T-helper 1 cell (primary cell): Measurements from ENCODE around the gene OTUD3.
"Not testable (repeated sequence)": the region's sequence is repeated elsewhere in the genome, so short reads cannot be mapped to it uniquely, and the experiment has no call there.

Experiments
- DNase-seq, 5 donors: peaks; one replicate each; pipeline ENCODE4 v3.0.0-alpha.2; 2012 to 2020

Gene OTUD3

DNA sequence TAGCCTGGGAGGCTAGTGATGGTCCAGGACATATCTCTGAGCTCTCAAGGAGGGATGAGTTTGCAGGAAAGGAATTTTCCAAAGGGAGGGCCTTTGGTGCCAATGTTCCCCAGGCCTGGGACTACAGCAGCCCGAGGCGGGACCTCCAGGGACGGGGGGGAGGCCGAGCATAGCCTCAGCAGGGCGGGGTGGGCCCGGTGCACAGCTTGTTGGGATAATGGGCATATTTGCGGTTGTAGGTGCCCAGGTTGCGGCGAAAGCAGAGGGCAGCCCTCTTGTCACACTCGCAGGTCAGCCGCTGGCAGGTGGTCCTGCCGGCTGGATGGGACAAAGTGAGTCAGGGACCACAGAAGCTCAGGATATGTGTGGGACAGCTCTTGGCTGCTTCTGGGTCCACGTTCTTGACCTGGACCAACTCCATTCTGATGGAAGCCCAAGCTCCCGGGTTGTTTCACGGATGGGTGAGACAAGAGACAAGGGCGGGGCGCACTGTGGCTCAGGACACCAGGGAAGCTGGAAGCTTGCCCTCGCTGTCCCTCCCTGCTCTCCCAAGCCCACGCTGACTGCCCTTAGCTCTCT lies 38.0 kb downstream of the OTUD3 start:
- no peak for DNase-seq

DNA sequence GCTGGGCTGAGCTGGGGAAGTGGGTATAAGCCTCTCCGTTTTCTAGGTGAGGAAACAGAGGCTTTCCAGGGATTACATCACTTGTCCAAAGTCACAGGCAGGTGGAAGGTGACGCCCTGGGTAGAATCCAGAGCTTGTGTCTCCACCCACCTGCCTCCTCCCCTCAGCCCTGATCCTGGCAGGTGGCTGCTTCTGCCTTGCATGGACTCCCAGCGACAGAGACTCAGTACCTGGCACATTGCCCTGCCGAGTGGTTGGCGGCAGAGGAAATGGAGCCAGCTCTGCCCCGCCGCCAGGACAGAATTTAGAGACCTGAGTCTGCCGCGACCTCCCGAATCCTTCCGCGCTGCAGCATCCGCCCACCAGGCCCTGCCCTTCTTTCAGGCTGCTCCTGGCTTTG lies 39.1 kb downstream of the OTUD3 start:
- DNase-seq = no peak

DNA sequence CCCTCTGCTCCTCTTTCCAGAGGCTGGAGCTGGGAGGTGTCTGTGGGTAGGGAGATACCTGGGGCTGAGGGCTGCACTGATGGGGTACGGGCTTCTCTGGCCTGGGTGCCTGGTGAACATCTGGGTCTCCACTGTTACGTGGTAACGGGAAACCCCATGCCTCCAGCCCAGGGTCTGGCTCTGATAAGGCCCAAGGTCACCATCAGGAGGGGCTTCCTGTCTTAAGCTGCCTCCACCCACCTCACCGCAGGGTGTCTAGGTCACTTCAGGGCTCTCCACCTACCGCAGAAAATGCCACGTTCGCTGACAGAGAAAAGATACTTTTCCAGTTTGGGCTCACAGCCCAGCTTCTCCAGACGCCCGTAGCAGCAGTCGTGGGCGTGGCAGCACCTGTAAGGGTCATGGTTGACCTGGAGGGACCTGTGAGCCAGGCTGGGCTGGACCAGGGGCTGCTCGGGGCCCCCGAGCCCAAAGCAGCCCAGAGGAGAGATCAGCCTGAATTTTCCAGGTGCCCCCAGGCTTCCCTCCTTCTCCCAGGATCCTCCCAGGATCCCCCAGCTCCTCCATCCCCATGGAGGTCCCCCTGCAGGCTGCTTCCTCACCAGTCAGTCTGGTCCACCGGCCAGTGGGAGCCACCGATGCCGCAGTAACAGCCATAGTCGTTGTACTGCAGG lies 40.0 kb downstream of the OTUD3 start:
- no peak for DNase-seq

DNA sequence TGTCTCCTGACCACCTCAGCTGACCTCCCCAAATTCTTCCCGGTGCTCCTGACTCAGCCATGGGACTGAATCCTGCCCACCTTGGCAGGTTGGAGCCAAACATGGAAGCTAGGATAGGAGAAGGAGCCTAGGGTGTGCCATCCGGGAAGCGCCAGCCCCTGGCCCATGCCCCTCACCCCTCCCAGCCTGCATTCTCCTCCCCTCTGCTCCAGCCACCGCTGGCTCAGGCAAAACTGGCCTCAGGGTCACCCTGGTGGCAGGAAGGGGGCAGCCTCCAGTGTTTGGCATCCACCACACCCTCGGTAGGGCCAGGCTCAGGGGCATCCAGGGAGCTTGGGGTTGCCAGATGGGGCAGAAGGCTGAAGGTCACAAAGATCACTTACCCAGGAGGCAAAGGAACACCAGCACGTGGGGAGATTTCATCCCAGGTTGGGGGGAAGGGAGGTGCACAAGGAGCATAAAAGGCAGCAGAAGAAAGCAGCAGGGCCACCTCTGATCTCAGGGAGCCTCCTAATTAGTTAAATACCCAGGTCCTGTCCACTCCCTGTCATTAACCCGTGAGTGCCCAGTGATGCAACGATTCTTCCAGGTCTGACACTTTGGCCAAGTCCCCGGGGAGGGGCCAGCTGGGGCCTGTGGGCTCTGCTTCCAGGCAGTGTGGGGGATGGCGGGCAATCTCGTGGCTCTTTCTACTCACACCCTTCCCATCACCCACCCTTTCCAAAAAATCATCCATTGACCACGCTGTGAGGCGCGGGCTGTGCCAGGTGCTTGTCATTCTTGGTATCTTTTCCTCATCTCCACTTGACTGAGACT lies 41.1 kb downstream of the OTUD3 start, which contains the start of gene PLA2G2E:
Gene PLA2G2E (minus strand): TSS at position 481 of the 816 bp plus-strand sequence. CDS start 58 bp downstream, at position 423.
- DNase-seq = no peak

DNA sequence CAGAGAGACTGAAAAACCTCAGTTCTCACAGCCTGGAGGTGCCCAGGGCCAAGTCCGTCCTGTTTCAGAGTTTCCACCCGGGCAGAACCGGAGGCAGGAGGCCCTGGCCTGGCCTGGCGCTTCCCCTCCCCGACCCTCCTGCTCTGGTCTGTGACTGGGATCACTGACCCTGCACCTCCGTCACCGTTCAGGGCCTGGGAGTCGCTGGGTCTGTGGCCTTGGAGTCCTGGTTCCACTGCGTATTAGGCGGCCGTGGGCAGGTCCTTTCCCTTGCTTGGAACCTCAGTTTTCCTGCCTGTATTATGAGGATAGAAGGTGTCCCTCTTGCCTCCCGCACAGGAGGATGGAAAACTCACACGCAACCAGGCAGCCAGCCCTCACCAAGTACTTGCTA lies 41.8 kb downstream of the OTUD3 start:
- DNase-seq = no peak

DNA sequence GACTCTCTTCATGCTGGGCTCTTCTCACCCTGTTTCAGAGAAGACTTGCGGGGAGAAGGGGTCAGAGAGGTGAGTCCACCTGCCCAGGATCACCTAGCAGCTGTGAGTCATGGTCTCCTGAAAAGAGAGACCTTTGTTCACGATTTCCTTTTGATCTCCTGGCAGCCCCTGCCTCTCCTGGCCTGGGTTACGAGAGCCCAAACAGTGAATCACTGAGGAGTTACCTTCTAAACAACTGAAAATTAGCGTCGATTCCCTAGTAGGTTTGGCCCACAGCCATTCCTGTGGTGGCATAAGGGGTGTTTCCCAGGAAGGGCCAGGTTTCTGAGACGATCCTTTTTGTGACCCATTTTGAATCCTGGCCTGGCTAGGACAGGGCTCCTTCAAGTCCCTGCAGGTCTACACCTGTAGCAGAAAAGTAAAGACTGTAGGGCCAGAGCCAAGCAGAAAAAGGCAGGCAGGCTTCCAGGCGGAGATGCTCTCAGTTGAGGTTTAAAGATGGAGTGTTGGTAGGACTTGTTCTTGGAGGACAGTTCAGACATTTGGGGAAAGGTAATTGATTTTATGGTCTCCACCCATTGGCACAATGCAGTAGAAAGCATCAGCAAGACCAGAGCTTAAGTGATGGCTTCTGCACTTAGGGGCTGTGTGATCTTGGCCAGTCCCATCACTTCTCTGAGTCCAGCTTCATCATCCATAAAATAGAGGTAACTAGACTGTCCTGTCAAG lies 43.3 kb downstream of the OTUD3 start:
- no peak for DNase-seq

- DNase-seq = no peak
These were observed 44.3 kb downstream of the OTUD3 start for GRCh38 chr1:19926296-19927129.

GRCh38 chr1:19927130-19927421 lies 44.9 kb downstream of the OTUD3 start:
- not testable (repeated sequence) for DNase-seq

- DNase-seq = no peak
These were observed 50.7 kb downstream of the OTUD3 start for GRCh38 chr1:19932866-19933265.

- DNase-seq = no peak
These were observed 52.1 kb downstream of the OTUD3 start for GRCh38 chr1:19934336-19934735.

DNA sequence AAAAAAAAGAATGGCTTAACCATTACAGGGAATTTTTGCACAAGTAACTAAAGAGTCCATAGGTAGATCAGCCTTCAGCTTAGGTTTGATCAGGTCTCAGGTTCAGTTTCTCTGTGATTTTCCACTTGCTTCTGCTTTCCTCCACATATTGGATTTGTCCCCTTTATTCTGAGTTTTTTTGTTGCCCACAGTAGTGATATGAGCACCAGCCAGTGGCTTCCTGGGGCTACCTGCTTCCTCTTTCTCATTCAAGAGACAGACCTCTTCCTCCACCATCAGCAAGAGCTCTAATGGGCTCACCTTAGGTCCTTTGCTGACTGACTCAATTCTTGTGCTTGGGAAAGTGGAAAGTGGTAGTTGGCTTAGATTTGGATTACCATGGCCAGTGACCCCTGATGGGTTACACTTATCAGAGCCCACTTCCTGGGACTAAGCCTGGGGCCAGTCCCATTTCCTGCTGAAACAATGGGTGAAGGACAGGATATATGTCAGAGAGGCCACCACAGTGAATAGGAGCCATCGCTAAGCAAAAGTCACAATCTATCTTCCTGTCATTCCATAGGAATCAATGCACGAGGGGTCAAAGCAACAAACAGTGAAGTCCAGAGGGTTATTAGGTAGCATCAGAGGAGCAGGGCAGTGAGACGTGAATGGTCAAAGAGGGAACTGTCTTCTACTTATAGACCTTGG lies 54.0 kb downstream of the OTUD3 start:
- DNase-seq = no peak

- no peak for DNase-seq
These were observed 56.3 kb downstream of the OTUD3 start for GRCh38 chr1:19938472-19938871.

GRCh38 chr1:19940486-19941205 lies 58.5 kb downstream of the OTUD3 start:
- DNase-seq = no peak

- no peak for DNase-seq
These were observed 59.0 kb downstream of the OTUD3 start for GRCh38 chr1:19941206-19941568.

DNA sequence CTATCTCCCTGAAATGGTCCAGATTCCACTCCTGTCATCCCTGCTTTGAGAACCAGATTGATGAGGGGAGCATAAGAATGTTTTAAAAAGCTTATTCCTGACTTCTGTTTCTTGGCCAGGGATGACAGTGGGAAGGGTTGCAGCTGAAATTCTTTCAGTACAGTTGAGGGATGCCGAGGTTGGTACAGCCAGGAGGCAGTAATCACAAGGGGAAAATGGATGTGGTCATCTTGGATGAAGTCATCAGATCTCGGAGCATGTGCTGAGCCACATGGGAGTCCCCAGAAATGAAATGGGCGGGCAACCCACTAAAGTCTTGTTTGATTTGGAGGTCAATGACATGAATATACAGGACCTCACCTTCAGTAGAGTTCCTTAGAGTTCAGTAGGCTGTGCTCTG lies 59.9 kb downstream of the OTUD3 start:
- no peak for DNase-seq

- DNase-seq = no peak
These were observed 60.5 kb downstream of the OTUD3 start for GRCh38 chr1:19942657-19943056.

DNA sequence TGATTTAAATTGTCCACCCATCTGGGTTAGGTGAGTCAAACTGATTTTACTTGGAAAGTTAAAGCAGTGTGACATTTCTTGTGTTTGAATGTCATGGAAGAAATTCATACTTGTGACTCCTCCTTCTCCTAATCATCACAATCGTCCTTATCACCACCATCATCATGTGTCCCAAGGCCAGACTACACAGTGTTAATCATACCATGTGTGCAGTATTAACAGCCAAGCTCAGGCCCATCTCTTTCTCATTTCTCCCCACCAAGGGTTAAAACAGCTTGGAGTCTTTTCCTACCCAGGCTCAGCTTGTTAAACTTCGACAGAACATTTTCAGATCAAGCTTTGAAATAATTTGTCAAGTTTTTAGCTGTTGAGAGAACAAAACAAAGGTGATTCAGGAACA lies 63.7 kb downstream of the OTUD3 start:
- no peak for DNase-seq

DNA sequence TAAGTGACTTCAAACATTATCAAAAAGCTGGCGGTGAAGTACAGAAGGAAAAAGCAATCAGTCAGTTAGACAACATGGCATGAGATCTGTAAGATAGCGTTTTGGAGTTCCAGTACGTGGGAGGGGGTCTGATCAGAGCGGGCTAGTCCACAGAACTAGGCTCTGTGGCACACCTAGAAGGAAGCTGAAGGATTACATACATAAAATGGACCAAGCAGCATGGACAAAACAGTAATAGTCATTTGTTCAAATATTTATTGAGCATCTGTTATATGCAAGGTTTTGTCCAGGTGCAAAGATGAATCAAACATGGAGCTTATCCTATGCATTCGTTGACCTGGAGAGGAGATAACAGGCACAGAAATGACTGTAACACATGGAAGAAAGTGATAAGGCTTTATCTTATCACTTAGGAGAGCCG lies 64.1 kb downstream of the OTUD3 start:
- no peak for DNase-seq

GRCh38 chr1:19946971-19947370 lies 64.8 kb downstream of the OTUD3 start:
- no peak for DNase-seq

DNA sequence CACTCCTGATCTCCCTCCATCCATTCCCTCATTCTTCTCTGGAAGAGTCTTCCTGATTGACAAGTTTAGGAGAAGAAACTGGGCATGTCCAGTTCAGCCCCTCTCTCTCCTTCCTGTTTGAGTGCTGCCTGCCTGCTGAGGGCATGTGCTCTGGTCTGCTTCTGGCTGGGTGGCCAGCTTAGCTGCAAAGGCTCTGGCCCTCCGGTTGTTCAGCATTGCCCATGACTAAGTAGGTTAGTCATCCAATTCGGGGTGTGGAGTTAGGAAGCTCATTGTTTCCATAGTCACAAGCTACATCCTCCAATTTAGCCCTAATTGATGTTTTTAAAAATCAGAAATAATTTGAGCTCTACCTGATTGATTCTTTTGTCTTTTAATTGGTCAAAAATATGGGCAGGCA lies 66.8 kb downstream of the OTUD3 start:
- no peak for DNase-seq

- DNase-seq = no peak
These were observed 71.9 kb downstream of the OTUD3 start for GRCh38 chr1:19954059-19954458.
